Measurements from ENCODE around the gene SH3RF3.

DNA sequence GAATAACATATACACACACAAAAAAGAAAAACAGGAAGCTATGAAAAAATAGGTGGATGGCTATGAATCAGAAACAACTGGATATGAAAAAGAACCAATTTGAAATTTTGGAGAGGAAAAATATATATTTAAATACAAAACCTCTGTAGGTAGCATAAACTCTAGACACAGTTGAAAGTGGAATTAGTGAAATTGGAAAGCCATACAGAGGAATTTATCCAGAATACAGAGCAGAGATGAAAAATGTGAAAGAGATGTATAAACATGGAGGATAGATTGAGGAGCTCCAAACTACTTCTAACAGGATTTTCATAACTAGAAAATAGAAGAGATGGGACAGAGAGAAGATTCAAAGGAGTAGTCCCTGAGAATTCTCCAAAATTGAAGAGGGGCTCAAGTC lies 315.9 kb downstream of the SH3RF3 start:
- TF ChIP-seq, protein P1, sequence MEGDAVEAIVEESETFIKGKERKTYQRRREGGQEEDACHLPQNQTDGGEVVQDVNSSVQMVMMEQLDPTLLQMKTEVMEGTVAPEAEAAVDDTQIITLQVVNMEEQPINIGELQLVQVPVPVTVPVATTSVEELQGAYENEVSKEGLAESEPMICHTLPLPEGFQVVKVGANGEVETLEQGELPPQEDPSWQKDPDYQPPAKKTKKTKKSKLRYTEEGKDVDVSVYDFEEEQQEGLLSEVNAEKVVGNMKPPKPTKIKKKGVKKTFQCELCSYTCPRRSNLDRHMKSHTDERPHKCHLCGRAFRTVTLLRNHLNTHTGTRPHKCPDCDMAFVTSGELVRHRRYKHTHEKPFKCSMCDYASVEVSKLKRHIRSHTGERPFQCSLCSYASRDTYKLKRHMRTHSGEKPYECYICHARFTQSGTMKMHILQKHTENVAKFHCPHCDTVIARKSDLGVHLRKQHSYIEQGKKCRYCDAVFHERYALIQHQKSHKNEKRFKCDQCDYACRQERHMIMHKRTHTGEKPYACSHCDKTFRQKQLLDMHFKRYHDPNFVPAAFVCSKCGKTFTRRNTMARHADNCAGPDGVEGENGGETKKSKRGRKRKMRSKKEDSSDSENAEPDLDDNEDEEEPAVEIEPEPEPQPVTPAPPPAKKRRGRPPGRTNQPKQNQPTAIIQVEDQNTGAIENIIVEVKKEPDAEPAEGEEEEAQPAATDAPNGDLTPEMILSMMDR (IDR thresholded peaks at IDR 0.05 in 2 of 3, conservative IDR thresholded peaks at IDR 0.05 in 1 of 3; ENCODE audit: borderline replicate concordance in 1 of 3, insufficient read depth in 1 of 3, low read depth in 2 of 3, low read length in 2 of 3): no peak
- no peak for TF ChIP-seq POLR2A (IDR thresholded peaks at IDR 0.05; ENCODE audit: borderline replicate concordance, extremely low read depth, insufficient read depth, insufficient read length)
- no peak for TF ChIP-seq POLR2AphosphoS5 (IDR thresholded peaks at IDR 0.05; ENCODE audit: low read depth, low read length)
- TF ChIP-seq, protein P2, sequence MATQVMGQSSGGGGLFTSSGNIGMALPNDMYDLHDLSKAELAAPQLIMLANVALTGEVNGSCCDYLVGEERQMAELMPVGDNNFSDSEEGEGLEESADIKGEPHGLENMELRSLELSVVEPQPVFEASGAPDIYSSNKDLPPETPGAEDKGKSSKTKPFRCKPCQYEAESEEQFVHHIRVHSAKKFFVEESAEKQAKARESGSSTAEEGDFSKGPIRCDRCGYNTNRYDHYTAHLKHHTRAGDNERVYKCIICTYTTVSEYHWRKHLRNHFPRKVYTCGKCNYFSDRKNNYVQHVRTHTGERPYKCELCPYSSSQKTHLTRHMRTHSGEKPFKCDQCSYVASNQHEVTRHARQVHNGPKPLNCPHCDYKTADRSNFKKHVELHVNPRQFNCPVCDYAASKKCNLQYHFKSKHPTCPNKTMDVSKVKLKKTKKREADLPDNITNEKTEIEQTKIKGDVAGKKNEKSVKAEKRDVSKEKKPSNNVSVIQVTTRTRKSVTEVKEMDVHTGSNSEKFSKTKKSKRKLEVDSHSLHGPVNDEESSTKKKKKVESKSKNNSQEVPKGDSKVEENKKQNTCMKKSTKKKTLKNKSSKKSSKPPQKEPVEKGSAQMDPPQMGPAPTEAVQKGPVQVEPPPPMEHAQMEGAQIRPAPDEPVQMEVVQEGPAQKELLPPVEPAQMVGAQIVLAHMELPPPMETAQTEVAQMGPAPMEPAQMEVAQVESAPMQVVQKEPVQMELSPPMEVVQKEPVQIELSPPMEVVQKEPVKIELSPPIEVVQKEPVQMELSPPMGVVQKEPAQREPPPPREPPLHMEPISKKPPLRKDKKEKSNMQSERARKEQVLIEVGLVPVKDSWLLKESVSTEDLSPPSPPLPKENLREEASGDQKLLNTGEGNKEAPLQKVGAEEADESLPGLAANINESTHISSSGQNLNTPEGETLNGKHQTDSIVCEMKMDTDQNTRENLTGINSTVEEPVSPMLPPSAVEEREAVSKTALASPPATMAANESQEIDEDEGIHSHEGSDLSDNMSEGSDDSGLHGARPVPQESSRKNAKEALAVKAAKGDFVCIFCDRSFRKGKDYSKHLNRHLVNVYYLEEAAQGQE (IDR thresholded peaks at IDR 0.05; ENCODE audit: low read depth): no peak
- TF ChIP-seq JUND (IDR thresholded peaks at IDR 0.05): no peak
- TF ChIP-seq EZH2phosphoT487 (IDR thresholded peaks at IDR 0.05; ENCODE audit: borderline replicate concordance): no peak
- TF ChIP-seq ZNF274 (IDR thresholded peaks at IDR 0.05; ENCODE audit: low read depth, low read length): no peak
- no peak for TF ChIP-seq SIN3A (IDR thresholded peaks at IDR 0.05; ENCODE audit: low read depth)
- TF ChIP-seq YY1 (IDR thresholded peaks at IDR 0.05; ENCODE audit: extremely low read depth, insufficient replicate concordance, low read depth, low read length): no peak
- no peak for TF ChIP-seq CEBPB (IDR thresholded peaks at IDR 0.05; ENCODE audit: low read depth)

Data from HCT116 (cell line).